Liver (tissue), 9 donors: Measurements from ENCODE around the gene ATP1B1. TPM values are rescaled to one million over a fixed set of nuclear protein-coding genes. Genes with fewer than 3 reads are reported as not detected.

ENCODE experiments used
- DNase-seq: peaks from one replicate; pipeline ENCODE4 v3.0.0-alpha.2; 2017; ENCODE audit warnings: low spot score
- H3K27ac ChIP-seq, 2 donors: one replicate each; pipeline ENCODE4 v1.7.0; 2013; ENCODE audit warnings: inconsistent platforms in 2 of 2, low read length in 2 of 2, control low read depth in 1 of 2, low read depth in 1 of 2, mild to moderate bottlenecking in 1 of 2
- H3K27me3 ChIP-seq, 4 donors: one replicate each; pipeline versions ENCODE4 v1.6.1 to v1.7.0; 2013; ENCODE audit warnings: low read length in 3 of 4, inconsistent platforms in 1 of 4, mild to moderate bottlenecking in 1 of 4, moderate library complexity in 1 of 4; ENCODE audit not compliant: control insufficient read depth in 4 of 4, insufficient read depth in 4 of 4
- H3K36me3 ChIP-seq, 4 donors: one replicate each; pipeline versions ENCODE4 v1.6.1 to v1.7.0; 2013; ENCODE audit warnings: low read length in 3 of 4, mild to moderate bottlenecking in 3 of 4, low read depth in 1 of 4, moderate library complexity in 1 of 4; ENCODE audit not compliant: control insufficient read depth in 4 of 4, insufficient read depth in 3 of 4
- H3K4me1 ChIP-seq, 4 donors: one replicate each; pipeline versions ENCODE4 v1.6.1 to v1.7.0; 2013; ENCODE audit warnings: low read length in 3 of 4, mild to moderate bottlenecking in 3 of 4, moderate library complexity in 1 of 4; ENCODE audit not compliant: control insufficient read depth in 4 of 4, insufficient read depth in 4 of 4
- H3K4me3 ChIP-seq, 3 donors: one replicate each; pipeline versions ENCODE4 v1.6.1 to v1.7.0; 2013; ENCODE audit warnings: low read length in 3 of 3, control low read depth in 1 of 3, low read depth in 1 of 3, mild to moderate bottlenecking in 1 of 3
- H3K9ac ChIP-seq, 2 donors: one replicate each; pipeline ENCODE4 v1.7.0; 2013; ENCODE audit warnings: low read length in 2 of 2, mild to moderate bottlenecking in 2 of 2, moderate library complexity in 2 of 2, control low read depth in 1 of 2, low read depth in 1 of 2
- H3K9me3 ChIP-seq, 4 donors: one replicate each; pipeline versions ENCODE4 v1.6.1 to v1.7.0; 2013; ENCODE audit warnings: low read length in 3 of 4; ENCODE audit not compliant: control insufficient read depth in 4 of 4
- CTCF ChIP-seq: fragments of 150-350 bp; IDR thresholded peaks from 2 replicates; pipeline ENCODE4 v1.5.1; 2017; ENCODE audit warnings: improper control_type of control experiment, low read depth, low read length; ENCODE audit not compliant: missing input control
- EGR1 ChIP-seq, 2 donors: IDR thresholded peaks; 2 replicates each; pipeline ENCODE4 v1.6.1; 2016 to 2018; ENCODE audit warnings: antibody characterized with exemption in 2 of 2, low read depth in 2 of 2
- FOXA1 ChIP-seq: IDR thresholded peaks from 2 replicates; pipeline ENCODE4 v1.6.1; 2016; ENCODE audit warnings: antibody characterized with exemption
- FOXA2 ChIP-seq: IDR thresholded peaks from 2 replicates; pipeline ENCODE4 v1.6.1; 2016; ENCODE audit warnings: antibody characterized with exemption
- GABPA ChIP-seq, 2 donors: IDR thresholded peaks in 1 of 2; conservative IDR thresholded peaks in 1 of 2; 2 replicates each; pipeline ENCODE4 v1.6.1; 2016; ENCODE audit warnings: antibody characterized with exemption in 2 of 2, mild to moderate bottlenecking in 1 of 2, moderate library complexity in 1 of 2
- HNF4A ChIP-seq, 2 donors: conservative IDR thresholded peaks; 2 replicates each; pipeline ENCODE4 v1.6.1; 2016; ENCODE audit warnings: antibody characterized with exemption in 2 of 2, mild to moderate bottlenecking in 2 of 2
- HNF4G ChIP-seq: IDR thresholded peaks from 2 replicates; pipeline ENCODE4 v1.6.1; 2016; ENCODE audit warnings: antibody characterized with exemption
- JUND ChIP-seq, 2 donors: IDR thresholded peaks; 2 replicates each; pipeline ENCODE4 v1.6.1; 2016; ENCODE audit warnings: antibody characterized with exemption in 2 of 2
- NR2F2 ChIP-seq: IDR thresholded peaks from 2 replicates; pipeline ENCODE4 v1.6.1; 2016; ENCODE audit warnings: antibody characterized with exemption
- RAD21 ChIP-seq, 2 donors: IDR thresholded peaks; 2 replicates each; pipeline ENCODE4 v1.6.1; 2016; ENCODE audit warnings: antibody characterized with exemption in 2 of 2, mild to moderate bottlenecking in 2 of 2
- RXRA ChIP-seq, 2 donors: IDR thresholded peaks; 2 replicates each; pipeline ENCODE4 v1.6.1; 2017 to 2018; ENCODE audit warnings: antibody characterized with exemption in 2 of 2, mild to moderate bottlenecking in 1 of 2
- SP1 ChIP-seq: IDR thresholded peaks from 2 replicates; pipeline ENCODE4 v1.6.1; 2018; ENCODE audit warnings: antibody characterized with exemption, mild to moderate bottlenecking
- TAF1 ChIP-seq: conservative IDR thresholded peaks from 2 replicates; pipeline ENCODE4 v1.6.1; 2016; ENCODE audit warnings: antibody characterized with exemption, mild to moderate bottlenecking
- YY1 ChIP-seq: IDR thresholded peaks from 2 replicates; pipeline ENCODE4 v1.6.1; 2016; ENCODE audit warnings: antibody characterized with exemption, mild to moderate bottlenecking
- WGBS: extraction: QIAGEN DNeasy Blood & Tissue Kit; methylation state at CpG from one replicate; pipeline ENCODE4 v1.1.7; 2013; 5-methylcytosine and 5-hydroxymethylcytosine counted together
- polyA plus RNA-seq, 2 donors: library from polyadenylated mRNA; stranded (reverse) in 1 of 2; unstranded in 1 of 2; fragments of 200-250 nt in 1 of 2; fragments of >200 nt in 1 of 2; fragmentation: Nextera tagmentation in 1 of 2; extraction: Ambion mirVana in 1 of 2; gene quantifications; one replicate each; pipeline versions ENCODE4 v1.2.1 to v1.2.3, GENCODE V29; 2013 to 2015
- total RNA-seq, 2 donors: library from RNA; depleted of rRNA; stranded (reverse); fragments of >200 nt; gene quantifications; one replicate each; pipeline ENCODE4 v1.2.3, GENCODE V29; 2014
- TF ChIP-seq, protein P1 (sequence below): IDR thresholded peaks from 2 replicates; pipeline ENCODE4 v1.6.1; 2016; ENCODE audit warnings: antibody characterized with exemption, mild to moderate bottlenecking
- TF ChIP-seq, protein P2 (sequence below): IDR thresholded peaks from 2 replicates; pipeline ENCODE4 v1.6.1; 2016; ENCODE audit warnings: antibody characterized with exemption
- TF ChIP-seq, protein P3 (sequence below): IDR thresholded peaks from 2 replicates; pipeline ENCODE4 v1.6.1; 2016; ENCODE audit warnings: antibody characterized with exemption
- TF ChIP-seq, protein P4 (sequence below): IDR thresholded peaks from 2 replicates; pipeline ENCODE4 v1.6.1; 2016; ENCODE audit warnings: antibody characterized with exemption
- donor health status: healthy.
- donor health status: healthy.
- donor health status: healthy.
- donor health status: healthy.
- donor health status: healthy.

The ATP1B1 gene
- total and polyA plus RNA-seq, 4 donors = 36.1 to 57.0 (median 46.5) TPM

GRCh38 chr1:169090900-169091311 is 15.6 kb upstream of the ATP1B1 start:
- H3K9me3 ChIP-seq = no peaks in the 10 kb centered on the region
- H3K4me3 ChIP-seq = no peak overlapping the region
- TF ChIP-seq NR2F2 = no peak
- no peak for TF ChIP-seq CTCF
- no peak for TF ChIP-seq SP1
- no peak for TF ChIP-seq HNF4G
- no peak for TF ChIP-seq JUND (IDR thresholded peaks at IDR 0.05)
- no peak for TF ChIP-seq RXRA (IDR thresholded peaks at IDR 0.05)
- TF ChIP-seq RAD21 (IDR thresholded peaks at IDR 0.05) = no peak
- H3K9ac ChIP-seq = no peak overlapping the region
- no peak for DNase-seq
- no peak overlapping the region for H3K27ac ChIP-seq
- no peaks in the 10 kb centered on the region for H3K27me3 ChIP-seq
- 81% methylated on average over 4 of the region's 4 CpGs for WGBS
- no peaks in the 10 kb centered on the region for H3K4me1 ChIP-seq
- H3K36me3 ChIP-seq = no peaks in the 10 kb centered on the region

GRCh38 chr1:169091480-169091941 is 15.0 kb upstream of the ATP1B1 start:
- 96% methylated on average over 4 of the region's 4 CpGs for WGBS
- DNase-seq = no peak
- TF ChIP-seq, protein P1, sequence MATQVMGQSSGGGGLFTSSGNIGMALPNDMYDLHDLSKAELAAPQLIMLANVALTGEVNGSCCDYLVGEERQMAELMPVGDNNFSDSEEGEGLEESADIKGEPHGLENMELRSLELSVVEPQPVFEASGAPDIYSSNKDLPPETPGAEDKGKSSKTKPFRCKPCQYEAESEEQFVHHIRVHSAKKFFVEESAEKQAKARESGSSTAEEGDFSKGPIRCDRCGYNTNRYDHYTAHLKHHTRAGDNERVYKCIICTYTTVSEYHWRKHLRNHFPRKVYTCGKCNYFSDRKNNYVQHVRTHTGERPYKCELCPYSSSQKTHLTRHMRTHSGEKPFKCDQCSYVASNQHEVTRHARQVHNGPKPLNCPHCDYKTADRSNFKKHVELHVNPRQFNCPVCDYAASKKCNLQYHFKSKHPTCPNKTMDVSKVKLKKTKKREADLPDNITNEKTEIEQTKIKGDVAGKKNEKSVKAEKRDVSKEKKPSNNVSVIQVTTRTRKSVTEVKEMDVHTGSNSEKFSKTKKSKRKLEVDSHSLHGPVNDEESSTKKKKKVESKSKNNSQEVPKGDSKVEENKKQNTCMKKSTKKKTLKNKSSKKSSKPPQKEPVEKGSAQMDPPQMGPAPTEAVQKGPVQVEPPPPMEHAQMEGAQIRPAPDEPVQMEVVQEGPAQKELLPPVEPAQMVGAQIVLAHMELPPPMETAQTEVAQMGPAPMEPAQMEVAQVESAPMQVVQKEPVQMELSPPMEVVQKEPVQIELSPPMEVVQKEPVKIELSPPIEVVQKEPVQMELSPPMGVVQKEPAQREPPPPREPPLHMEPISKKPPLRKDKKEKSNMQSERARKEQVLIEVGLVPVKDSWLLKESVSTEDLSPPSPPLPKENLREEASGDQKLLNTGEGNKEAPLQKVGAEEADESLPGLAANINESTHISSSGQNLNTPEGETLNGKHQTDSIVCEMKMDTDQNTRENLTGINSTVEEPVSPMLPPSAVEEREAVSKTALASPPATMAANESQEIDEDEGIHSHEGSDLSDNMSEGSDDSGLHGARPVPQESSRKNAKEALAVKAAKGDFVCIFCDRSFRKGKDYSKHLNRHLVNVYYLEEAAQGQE = no peak
- no peak for TF ChIP-seq NR2F2
- TF ChIP-seq EGR1 (IDR thresholded peaks at IDR 0.05; ENCODE audit: low read depth in 2 of 2) = no peak
- TF ChIP-seq HNF4G = no peak
- TF ChIP-seq, protein P2, sequence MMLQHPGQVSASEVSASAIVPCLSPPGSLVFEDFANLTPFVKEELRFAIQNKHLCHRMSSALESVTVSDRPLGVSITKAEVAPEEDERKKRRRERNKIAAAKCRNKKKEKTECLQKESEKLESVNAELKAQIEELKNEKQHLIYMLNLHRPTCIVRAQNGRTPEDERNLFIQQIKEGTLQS = no peak
- no peak for TF ChIP-seq JUND (IDR thresholded peaks at IDR 0.05)
- TF ChIP-seq RAD21 (IDR thresholded peaks at IDR 0.05) = no peak
- TF ChIP-seq RXRA (IDR thresholded peaks at IDR 0.05) = no peak
- no peak for TF ChIP-seq HNF4A (conservative IDR thresholded peaks at IDR 0.05)
- no peak for TF ChIP-seq GABPA (IDR thresholded peaks at IDR 0.05 in 1 of 2, conservative IDR thresholded peaks at IDR 0.05 in 1 of 2)
- TF ChIP-seq, protein P3, sequence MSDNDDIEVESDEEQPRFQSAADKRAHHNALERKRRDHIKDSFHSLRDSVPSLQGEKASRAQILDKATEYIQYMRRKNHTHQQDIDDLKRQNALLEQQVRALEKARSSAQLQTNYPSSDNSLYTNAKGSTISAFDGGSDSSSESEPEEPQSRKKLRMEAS = no peak
- no peak for TF ChIP-seq SP1
- no peak for TF ChIP-seq TAF1
- no peak for TF ChIP-seq YY1
- TF ChIP-seq, protein P4, sequence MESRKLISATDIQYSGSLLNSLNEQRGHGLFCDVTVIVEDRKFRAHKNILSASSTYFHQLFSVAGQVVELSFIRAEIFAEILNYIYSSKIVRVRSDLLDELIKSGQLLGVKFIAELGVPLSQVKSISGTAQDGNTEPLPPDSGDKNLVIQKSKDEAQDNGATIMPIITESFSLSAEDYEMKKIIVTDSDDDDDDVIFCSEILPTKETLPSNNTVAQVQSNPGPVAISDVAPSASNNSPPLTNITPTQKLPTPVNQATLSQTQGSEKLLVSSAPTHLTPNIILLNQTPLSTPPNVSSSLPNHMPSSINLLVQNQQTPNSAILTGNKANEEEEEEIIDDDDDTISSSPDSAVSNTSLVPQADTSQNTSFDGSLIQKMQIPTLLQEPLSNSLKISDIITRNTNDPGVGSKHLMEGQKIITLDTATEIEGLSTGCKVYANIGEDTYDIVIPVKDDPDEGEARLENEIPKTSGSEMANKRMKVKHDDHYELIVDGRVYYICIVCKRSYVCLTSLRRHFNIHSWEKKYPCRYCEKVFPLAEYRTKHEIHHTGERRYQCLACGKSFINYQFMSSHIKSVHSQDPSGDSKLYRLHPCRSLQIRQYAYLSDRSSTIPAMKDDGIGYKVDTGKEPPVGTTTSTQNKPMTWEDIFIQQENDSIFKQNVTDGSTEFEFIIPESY = no peak
- TF ChIP-seq FOXA1 = no peak
- TF ChIP-seq FOXA2 = no peak
- Histone ChIP-seq H3K4me3 (no peak overlapping the region), H3K27me3 (no peaks in the 10 kb centered on the region), H3K36me3 (no peaks in the 10 kb centered on the region), H3K9ac (no peak overlapping the region), H3K27ac (no peak overlapping the region), H3K4me1 (no peaks in the 10 kb centered on the region), H3K9me3 (no peaks in the 10 kb centered on the region)
